A549 (cell line): ENCODE data around the gene ZNF296.

ENCODE experiments used
- CEBPB ChIP-seq, 2 experiments: fragments of >200 bp in 1 of 2; sonication (Bioruptor Twin) in 1 of 2; formaldehyde crosslinking in 1 of 2; IDR thresholded peaks; 2 replicates each; pipeline ENCODE4 v1.6.1; 2012 to 2016
- CHD4 ChIP-seq: fragments of 200-600 bp; sonication (generic); IDR thresholded peaks from 2 replicates; pipeline ENCODE4 v1.6.1; 2016; ENCODE audit warnings: antibody characterized with exemption, mild to moderate bottlenecking, borderline replicate concordance
- ESRRA ChIP-seq: fragments of 150-350 bp; IDR thresholded peaks from 2 replicates; pipeline ENCODE4 v1.6.1; 2014; ENCODE audit warnings: mild to moderate bottlenecking, low read length, borderline replicate concordance
- JUNB ChIP-seq: fragments of >200 bp; sonication (Bioruptor Twin); formaldehyde crosslinking; IDR thresholded peaks from 2 replicates; pipeline ENCODE4 v1.6.1; 2016
- MAZ ChIP-seq: fragments of 150-350 bp; IDR thresholded peaks from 2 replicates; pipeline ENCODE4 v1.6.1; 2014; ENCODE audit warnings: antibody characterized with exemption, low read depth, low read length, borderline replicate concordance
- POLR2A ChIP-seq: IDR thresholded peaks from 2 replicates; pipeline ENCODE4 v1.6.1; 2012; ENCODE audit warnings: mild to moderate bottlenecking, low read length
- SREBF2 ChIP-seq: fragments of 450-650 bp; IDR thresholded peaks from 2 replicates; pipeline ENCODE4 v1.6.1; 2014; ENCODE audit warnings: mild to moderate bottlenecking, moderate library complexity
- TF ChIP-seq, protein P1 (sequence below): IDR thresholded peaks from 2 replicates; pipeline ENCODE4 v1.6.1; 2012
- TF ChIP-seq, protein P2 (sequence below): fragments of >200 bp; sonication (Bioruptor Twin); formaldehyde crosslinking; IDR thresholded peaks from 3 replicates; pipeline ENCODE4 v1.5.1; 2016
- TF ChIP-seq, protein P3 (sequence below): fragments of 200-600 bp; sonication (generic); IDR thresholded peaks from 2 replicates; pipeline ENCODE4 v1.6.1; 2016; ENCODE audit warnings: antibody characterized with exemption, mild to moderate bottlenecking, moderate library complexity

DNA sequence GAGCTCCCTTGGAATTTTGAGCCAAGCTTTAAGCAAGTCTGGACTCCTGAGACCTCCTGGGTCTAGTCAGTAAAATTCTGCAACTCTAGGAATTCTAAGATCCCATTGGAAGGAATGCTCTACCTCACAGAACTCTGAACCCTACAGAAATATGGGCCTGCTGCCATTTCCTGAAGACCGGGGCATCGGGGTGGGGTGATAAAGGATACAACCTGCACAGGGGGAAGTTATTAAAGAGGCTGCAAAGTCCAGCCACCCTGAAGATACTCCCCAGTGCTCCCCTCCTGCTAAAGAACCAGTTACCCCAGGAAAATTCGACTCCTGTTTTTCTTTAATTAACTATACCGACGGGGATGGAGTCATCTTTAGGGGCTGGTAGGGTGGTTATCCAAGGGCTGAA lies 14.3 kb upstream of the ZNF296 start:
- TF ChIP-seq CEBPB (IDR thresholded peaks at IDR 0.05) (no peak), POLR2A (no peak), SREBF2 (no peak), ESRRA (no peak), JUNB (no peak), MAZ (no peak), CHD4 (no peak)
- TF ChIP-seq, protein P1, sequence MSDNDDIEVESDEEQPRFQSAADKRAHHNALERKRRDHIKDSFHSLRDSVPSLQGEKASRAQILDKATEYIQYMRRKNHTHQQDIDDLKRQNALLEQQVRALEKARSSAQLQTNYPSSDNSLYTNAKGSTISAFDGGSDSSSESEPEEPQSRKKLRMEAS: no peak
- TF ChIP-seq, protein P2, sequence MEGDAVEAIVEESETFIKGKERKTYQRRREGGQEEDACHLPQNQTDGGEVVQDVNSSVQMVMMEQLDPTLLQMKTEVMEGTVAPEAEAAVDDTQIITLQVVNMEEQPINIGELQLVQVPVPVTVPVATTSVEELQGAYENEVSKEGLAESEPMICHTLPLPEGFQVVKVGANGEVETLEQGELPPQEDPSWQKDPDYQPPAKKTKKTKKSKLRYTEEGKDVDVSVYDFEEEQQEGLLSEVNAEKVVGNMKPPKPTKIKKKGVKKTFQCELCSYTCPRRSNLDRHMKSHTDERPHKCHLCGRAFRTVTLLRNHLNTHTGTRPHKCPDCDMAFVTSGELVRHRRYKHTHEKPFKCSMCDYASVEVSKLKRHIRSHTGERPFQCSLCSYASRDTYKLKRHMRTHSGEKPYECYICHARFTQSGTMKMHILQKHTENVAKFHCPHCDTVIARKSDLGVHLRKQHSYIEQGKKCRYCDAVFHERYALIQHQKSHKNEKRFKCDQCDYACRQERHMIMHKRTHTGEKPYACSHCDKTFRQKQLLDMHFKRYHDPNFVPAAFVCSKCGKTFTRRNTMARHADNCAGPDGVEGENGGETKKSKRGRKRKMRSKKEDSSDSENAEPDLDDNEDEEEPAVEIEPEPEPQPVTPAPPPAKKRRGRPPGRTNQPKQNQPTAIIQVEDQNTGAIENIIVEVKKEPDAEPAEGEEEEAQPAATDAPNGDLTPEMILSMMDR: no peak
- TF ChIP-seq, protein P3, sequence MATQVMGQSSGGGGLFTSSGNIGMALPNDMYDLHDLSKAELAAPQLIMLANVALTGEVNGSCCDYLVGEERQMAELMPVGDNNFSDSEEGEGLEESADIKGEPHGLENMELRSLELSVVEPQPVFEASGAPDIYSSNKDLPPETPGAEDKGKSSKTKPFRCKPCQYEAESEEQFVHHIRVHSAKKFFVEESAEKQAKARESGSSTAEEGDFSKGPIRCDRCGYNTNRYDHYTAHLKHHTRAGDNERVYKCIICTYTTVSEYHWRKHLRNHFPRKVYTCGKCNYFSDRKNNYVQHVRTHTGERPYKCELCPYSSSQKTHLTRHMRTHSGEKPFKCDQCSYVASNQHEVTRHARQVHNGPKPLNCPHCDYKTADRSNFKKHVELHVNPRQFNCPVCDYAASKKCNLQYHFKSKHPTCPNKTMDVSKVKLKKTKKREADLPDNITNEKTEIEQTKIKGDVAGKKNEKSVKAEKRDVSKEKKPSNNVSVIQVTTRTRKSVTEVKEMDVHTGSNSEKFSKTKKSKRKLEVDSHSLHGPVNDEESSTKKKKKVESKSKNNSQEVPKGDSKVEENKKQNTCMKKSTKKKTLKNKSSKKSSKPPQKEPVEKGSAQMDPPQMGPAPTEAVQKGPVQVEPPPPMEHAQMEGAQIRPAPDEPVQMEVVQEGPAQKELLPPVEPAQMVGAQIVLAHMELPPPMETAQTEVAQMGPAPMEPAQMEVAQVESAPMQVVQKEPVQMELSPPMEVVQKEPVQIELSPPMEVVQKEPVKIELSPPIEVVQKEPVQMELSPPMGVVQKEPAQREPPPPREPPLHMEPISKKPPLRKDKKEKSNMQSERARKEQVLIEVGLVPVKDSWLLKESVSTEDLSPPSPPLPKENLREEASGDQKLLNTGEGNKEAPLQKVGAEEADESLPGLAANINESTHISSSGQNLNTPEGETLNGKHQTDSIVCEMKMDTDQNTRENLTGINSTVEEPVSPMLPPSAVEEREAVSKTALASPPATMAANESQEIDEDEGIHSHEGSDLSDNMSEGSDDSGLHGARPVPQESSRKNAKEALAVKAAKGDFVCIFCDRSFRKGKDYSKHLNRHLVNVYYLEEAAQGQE: no peak
